Umbilical cord (tissue), 2 donors: ENCODE data around the gene CHD9. TPM values are rescaled to one million over a fixed set of nuclear protein-coding genes. Genes with fewer than 3 reads are reported as not detected.
"Not testable (repeated sequence)": the region's sequence is repeated elsewhere in the genome, so short reads cannot be mapped to it uniquely, and the experiment has no call there.

Experiments used
- DNase-seq: peaks from one replicate; pipeline ENCODE4 v3.0.0-alpha.2; 2015; ENCODE audit warnings: low spot score
- total RNA-seq: library from RNA; depleted of rRNA; stranded (reverse); fragments of >200 nt; gene quantifications from one replicate; pipeline ENCODE4 v1.2.3, GENCODE V29; 2014; ENCODE audit warnings: low replicate concordance; ENCODE audit not compliant: insufficient read depth

CHD9 gene, protein sequence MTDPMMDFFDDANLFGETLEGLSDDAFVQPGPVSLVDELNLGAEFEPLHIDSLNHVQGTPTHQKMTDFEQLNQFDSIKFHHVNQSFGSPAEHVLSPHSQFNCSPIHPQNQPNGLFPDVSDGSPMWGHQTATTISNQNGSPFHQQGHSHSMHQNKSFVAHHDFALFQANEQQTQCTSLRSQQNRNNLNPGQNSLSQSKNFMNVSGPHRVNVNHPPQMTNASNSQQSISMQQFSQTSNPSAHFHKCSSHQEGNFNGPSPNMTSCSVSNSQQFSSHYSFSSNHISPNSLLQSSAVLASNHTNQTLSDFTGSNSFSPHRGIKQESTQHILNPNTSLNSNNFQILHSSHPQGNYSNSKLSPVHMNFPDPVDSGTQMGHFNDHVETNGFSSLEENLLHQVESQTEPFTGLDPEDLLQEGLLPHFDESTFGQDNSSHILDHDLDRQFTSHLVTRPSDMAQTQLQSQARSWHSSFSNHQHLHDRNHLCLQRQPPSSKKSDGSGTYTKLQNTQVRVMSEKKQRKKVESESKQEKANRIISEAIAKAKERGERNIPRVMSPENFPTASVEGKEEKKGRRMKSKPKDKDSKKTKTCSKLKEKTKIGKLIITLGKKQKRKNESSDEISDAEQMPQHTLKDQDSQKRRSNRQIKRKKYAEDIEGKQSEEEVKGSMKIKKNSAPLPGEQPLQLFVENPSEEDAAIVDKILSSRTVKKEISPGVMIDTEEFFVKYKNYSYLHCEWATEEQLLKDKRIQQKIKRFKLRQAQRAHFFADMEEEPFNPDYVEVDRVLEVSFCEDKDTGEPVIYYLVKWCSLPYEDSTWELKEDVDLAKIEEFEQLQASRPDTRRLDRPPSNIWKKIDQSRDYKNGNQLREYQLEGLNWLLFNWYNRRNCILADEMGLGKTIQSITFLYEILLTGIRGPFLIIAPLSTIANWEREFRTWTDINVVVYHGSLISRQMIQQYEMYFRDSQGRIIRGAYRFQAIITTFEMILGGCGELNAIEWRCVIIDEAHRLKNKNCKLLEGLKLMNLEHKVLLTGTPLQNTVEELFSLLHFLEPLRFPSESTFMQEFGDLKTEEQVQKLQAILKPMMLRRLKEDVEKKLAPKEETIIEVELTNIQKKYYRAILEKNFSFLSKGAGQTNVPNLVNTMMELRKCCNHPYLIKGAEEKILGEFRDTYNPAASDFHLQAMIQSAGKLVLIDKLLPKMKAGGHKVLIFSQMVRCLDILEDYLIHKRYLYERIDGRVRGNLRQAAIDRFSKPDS (N-terminal part only)
- total RNA-seq: 159 TPM

DNA sequence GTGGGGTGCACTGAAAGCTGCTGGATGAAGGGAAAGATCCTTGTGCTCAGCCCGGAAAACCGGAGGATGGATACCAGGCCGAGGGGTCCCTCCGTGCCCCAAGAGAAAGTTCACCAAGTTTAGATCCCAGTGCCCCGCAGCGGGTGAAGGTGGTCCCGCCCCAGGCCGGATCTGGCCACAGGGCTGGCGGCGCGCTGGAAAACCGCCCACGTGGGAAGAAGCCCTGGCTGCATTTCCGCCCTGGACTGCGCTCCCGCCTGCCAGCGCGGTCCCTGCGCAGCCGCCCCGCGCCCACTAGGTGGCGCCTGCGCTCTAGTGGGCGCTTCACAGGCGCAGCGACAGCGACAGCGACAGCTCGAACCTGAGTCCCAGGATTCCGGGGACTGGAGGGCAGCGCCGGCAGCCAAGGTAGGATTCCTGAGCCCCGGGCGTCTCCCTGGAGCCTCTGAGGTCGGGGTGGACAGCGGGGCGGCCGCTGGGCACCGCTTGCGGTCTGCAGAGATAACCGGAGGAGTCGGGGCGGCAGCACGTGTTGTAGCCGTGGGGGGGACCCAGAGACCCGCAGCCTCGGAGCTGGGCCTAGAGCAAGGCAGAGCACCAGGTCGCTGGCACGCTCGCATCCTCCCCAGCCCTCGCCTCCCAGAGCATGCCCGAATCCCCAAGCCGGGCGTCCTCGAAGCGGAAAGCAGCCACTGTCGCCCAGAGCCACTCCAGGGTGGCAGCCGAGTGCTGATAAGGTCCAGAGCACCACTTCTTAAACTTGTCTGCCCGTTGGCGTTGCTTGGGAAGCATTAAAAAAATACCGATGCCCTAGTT lies at the start of gene CHD9:
TSS of gene CHD9 (plus strand) at position 322 of the 816 bp plus-strand sequence. CDS start 101,099 bp downstream, outside the sequence.
- DNase-seq: peak; percentile 90

DNA sequence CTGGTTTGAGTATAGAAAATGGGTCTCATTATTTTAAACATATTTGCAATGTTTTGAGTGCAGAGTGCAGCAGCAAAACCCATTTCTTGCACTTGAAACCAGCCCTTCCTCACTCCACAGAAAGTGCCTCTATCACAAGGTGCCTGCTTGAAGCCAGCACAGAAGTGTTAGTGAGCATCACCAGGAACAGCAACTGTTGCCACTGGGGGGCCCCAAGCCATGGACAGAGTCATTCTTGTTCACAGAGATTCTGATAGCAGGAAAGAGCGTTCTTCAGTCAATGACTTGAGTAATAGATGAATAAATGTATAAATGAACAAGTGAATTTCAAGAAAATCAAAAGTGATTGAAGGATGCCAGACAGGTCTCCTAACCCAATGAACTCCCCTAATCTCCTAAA lies 47.7 kb upstream of the CHD9 start:
- DNase-seq: no peak

DNA sequence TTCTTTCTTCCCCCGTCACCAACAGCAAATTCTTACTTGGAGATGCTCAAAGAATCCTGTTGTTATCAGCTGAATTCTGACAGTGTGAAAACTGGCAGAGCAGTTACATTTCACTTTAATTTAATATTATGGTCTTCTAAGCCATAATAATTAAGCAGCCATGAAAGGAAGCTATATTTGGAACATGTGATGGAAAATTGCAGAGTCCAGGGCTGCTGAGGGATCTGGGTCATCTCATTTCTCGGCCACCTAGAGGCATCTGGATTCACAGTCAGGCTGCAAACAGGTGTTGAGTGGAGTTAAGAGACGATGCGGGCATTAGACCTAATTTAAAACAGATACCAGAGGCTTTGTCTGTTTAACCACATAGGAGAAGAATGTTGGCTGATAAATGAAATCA lies 40.5 kb upstream of the CHD9 start:
- DNase-seq: no peak

DNA sequence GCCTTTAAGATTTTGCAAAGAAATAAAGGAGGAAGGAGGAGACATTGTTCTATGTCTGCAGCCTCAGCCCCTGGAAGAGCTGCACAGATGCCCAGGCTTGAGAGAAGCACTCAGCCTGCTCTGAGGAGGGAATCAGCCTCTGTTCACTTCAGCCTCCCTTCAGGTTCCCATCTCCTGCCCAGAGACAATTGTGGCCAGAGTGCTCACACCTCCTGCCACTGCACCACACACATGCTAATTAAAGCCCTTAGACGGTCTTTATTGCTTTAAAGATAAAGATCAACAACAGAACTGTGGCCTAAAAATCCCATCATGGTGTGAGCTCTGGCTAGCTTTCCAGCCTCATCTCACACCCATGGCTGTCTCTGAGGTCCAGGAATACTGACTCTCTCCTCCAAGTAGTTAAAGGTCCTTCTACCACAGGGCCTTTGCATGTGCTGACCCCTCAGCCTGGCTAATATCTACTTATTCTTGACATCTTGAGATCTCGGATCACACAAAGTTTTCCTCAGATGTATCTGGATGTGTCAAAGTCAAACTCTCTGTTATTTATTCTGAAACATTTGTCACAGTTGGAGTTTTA lies 35.9 kb upstream of the CHD9 start:
- DNase-seq: no peak

DNA sequence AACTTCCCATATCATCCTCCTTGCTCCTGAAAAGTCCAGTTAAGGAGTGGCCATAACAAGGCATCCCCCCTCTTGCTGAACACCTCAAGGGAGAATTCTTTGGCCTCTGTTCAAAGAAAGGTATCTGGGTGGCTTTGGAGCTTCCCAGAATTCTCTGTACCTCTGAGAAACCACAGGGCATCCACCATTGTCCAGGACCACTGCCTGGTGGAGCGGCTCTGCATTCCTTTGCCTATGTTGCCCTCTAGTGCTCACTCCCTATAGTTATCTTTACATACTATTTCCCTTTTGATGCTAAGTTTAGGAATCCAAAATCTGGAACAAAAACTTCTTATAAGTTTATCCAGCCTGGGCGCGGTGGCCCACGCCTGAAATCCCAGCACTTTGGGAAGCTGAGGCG lies 32.4 kb upstream of the CHD9 start:
- DNase-seq: peak; percentile 65

DNA sequence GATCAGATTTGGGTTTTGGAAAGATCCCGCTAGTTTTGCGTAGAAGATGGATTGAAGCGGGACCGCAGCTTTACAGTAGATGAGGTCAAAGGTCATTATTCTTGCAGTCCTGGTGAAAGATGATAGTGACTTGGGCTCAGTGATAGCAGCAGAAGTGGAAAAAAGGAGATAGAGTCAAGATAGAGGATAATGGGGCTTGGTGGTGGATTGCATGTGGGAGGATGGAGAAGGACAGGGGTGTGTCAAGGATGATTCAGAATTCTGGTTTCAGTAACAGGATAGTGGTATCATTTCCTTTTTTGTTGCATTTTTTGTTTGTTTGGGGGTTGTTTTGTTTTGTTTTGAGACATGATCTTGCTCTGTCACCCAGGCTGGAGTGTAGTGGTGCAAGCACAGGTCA lies 30.7 kb upstream of the CHD9 start:
- DNase-seq: no peak

DNA sequence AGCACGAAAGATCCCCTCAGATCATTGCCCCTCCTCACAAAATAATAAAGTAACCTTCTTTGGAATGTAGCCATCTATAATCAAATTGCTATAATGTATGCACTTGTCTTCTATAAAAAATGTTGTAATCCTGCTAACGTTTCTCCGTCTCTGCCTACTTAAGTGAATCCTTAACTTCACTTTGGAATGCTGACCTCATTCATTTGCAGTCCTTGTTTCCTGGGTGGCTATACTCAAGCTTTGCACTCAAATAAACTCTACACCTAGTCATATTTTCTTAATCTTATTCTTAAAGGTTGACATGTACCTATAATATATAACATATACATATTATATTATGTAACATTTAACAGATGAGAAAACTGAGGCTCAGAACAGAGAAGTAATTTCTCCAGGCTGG lies 24.8 kb upstream of the CHD9 start:
- DNase-seq: no peak

DNA sequence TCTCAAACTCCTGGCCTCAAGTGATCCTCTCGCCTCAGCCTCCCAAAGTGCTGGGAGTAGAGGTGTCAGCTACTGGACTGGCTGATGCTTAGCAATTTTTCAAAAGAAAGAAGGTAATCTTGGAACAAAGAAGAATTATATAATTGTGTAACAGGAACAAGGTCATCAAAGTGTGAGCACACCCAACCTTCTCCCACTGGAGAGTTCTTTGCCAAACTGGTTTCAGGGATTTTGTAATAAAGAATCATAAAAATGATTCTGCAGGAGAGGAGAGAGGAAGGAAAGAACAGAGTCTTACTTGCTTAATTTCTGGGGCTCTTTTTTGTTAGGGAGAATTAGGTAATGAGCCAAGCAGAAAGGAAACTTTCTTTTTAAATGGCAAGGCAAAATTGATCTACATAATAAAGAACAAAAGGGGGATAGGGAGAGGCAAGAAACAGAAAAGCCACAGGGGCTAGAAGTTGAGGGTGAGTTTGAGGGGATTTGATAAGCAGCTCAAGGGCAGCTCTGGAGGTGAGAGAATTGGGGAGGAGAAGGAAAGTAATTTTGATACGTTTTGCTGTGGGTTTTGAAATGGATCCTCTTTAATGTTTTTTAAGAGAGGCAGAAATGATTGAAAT lies 23.4 kb upstream of the CHD9 start:
- DNase-seq: no peak

DNA sequence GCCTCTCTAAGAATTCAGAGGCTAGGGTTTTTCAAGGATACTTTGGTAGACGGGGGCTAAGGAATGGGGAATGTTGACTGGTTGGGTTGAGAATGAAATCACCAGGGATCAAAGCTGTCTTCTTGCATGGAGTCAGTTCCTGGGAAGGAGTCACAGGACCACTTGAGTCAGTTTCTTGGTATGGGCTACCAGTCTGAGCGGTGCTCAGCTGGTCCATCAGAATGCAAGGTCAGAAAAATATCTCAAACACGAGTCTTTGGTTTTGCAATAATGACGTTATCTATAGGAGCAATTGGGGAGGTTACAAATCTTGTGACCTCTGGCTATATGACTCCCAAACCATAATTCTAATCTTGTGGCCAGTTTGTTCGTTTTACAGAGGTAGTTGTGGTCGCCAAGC lies 20.5 kb upstream of the CHD9 start:
- DNase-seq: no peak

DNA sequence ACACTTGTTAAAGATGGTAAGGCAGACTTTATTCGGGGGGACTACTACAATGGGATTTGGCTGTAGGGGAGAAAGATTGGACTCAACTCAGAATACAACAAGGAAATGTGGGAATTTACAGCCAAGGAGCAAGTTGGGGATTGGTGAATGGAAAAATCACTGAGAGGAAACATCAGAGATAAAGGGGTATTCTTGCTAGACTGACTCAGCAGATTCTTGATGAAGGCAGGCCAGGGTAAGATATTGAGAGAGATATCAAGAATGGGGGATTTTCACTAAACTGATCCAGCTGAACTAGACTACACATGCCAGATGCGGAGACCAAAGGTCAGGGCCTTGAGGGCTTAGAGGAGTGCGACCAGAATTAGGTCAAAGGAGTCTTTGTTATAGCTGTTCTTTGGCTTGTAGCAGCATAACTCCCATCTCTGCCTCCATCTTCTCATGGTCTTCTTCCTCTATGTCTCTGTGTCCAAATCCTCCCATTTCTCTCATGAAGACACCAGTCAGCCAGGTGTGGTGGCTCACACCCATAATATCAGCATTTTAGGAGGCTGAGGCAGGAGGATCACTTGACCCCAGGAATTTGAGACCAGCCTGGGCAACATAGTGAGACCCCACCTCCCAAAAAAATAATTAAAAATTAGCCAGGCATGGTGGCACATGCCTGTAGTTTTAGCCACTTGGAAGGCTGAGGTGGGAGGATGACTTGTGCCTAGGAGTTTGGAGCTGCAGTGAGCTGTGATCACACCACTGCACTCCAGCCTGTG lies 19.4 kb upstream of the CHD9 start:
- DNase-seq: no peak

DNA sequence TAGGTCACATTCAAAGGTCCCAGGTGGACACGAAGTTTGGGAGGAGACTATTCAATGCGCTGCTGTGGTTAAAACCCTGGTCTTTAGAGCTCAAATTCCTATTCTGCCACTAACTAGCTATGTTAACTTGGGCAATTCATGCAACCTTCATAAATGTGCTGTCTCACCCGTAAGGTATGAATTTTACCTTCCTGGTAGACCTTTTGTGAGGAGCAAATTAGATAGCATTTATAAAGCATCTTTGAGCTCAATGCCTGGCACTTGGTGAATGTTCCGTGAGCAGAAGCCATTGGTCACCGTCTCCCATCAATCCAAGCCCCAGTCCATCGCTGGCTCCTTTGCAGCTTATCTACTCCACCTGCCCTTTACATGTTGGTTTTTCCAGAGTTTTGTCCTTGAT lies 18.7 kb upstream of the CHD9 start:
- DNase-seq: no peak

DNA sequence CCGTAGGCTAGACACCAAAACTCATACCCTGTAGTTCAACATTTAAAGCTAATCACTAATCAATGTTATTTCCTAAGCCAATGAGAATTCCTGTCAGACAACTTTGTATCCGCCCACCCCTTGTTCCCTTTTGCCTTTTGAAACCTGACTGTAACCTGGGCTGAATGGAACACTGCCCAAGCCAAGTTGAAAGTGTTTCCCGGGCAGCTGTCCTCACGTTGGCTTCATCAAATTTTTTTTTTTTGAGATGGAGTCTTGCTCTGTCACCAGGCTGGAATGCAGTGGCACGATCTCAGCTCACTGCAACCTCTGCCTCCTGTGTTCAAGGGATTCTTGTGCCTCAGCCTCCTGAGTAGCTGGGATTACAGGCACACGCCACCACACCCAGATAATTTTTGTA lies 18.1 kb upstream of the CHD9 start:
- not testable (repeated sequence) for DNase-seq

DNA sequence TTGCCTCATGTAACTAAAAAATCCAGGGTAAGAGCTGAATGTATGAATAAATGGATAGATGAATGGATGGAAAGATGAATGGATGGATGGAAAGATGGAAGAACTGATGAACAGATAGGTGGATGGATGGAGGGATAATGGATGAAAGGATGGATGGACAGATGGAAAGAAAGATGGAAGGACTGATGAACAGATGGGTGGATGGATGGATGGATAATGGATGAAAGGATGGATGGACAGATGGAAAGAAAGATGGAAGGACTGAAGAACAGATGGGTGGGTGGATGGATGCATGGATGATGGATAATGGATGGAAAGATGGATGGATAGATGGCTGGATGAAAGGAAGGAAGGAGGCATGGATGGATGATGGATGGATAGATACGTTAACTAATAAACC lies 14.0 kb upstream of the CHD9 start:
- no peak for DNase-seq

DNA sequence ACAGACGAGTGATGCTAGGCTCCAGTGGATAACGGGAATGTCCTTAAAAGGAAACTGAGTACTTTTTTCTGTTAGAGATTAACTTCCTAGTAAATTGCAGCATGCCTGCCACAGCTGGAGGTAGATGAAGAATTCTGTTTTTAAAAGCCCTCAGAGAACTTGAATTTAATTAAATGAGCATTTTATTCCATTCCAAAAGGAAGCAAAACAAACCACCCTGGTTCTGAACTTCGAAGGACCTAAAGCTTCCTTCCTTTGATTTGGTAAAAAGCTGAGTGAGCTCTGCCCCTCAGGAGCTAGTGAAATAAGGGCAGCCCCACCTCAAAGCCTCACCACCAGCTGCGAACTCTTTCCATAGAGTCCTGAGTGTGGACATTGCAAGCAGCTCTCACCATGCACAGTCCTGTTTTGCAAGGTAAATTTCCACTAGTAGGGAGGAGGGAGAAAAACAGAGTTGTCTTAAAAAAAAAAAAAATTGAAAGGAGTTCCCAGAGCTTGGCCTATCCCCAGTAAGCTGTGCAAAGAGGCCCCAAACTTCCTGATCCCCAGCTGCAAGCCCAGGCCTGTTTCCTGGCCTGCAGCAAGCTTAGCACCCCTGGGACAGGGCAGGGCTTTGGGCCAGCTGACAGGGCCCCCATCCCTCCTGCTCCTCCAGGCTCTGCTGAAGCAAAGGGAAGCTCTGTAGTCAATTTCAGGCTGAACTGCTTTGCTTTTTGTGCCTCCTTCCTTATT lies 13.3 kb upstream of the CHD9 start:
- DNase-seq: peak; percentile 94

DNA sequence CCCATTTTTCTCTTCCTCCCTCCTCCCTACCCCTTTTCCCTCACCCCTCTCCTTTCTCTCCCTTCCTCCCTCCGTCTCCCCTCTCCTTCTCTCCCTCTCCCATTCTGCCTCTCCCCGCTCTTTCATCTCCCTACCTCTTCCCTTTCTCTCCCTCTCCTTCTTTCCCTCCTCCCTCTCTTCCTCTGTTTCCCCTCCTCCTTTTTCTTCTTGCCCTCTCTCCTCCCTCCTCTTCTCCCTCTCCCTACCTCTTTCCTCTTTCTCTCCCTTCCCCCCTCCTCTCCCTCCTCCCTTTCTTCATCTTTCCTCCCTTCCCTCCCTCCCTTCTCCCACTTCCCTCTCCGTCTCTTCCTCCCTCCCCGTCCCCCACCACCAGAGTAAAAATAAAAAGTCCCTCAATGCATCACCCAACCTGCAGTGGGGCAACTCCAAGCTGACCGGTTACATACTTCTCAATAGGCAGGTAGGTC lies 12.5 kb upstream of the CHD9 start:
- DNase-seq: no peak

DNA sequence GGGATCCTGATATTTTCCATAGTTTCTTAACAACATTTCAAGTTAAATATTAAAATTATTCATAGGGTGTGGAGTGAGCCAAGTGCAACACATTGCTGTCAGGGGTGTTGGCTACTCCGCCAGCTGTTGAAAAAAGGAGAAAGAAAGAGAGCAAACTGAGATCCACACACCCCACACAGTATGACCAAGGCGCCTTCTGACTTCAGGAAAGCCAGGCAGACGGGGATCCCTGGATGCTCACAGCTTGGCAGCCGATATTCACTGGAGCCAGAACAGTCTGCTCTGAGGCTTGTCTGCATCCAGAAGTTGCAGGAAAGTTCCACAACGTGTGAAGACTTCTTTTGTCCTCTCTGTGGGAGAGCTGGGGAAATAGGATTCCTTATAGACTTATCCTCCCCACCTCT lies 11.4 kb upstream of the CHD9 start:
- peak; percentile 58 for DNase-seq

DNA sequence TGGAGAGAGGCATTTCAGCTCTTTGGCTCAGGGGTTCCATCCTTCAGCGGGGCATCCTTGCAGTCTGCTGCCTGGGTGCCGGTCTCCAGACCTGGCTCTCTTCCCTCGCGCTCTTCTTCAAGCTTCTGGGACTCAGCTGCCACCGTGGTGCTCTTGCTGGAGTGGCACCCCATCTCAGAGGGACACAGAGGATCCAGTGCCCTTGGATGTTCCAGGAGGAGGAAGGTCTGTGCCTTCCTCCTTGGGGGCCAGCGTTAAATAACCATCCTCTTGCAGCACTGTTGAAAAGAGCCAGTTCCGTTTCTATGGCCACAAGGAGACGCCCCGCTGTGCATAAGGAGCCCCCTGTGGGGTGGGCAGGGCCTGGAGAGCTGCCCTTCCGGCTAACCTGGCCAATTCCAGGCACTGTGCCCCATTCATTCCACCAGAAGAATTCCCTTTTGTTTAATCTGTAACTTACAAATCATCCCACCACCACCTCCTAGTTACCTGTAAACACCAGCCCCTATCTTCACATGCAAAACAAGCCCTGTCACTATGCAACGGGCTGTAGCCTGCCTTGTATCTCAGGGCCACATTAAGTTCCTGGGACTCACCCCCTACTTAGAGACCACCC lies 10.7 kb upstream of the CHD9 start:
- peak; percentile 38 for DNase-seq
